IMR-90 (cell line): ENCODE data around the gene ABCA8. TPM values are rescaled to one million over a fixed set of nuclear protein-coding genes. Genes with fewer than 3 reads are reported as not detected.

Experiments used
- ATAC-seq: fragments of 200-7000 bp; cut with Tn5 transposase; 2 replicates; pipeline ENCODE4 v1.9.1; 2020; ENCODE audit warnings: low read depth, mild to moderate bottlenecking, moderate library complexity
- BruUV-seq: library from RNA; stranded (reverse); fragments of 400-500 nt; replicated peaks from 2 replicates; lab custom pipeline; 2021; lab: Mats Ljungman, UMichigan
- CTCF ChIA-PET: fragments of 300-600 bp; formaldehyde crosslinking; extraction: SDS; loops from one replicate; lab custom pipeline; 2021; ENCODE audit warnings: antibody characterized with exemption; lab: Yijun Ruan, JAX
- POLR2A ChIA-PET: fragments of 300-600 bp; sonication (Branson Sonifier 250); formaldehyde crosslinking; loops from one replicate; lab custom pipeline; 2022; ENCODE audit warnings: antibody characterized with exemption; ENCODE audit not compliant: unreplicated experiment; lab: Charles Lee
- DNase-seq: peaks from one replicate; pipeline ENCODE4 v3.0.0; 2013
- H2AFZ ChIP-seq: replicated peaks from 2 replicates; pipeline ENCODE3; 2013; ENCODE audit warnings: low read length, mild to moderate bottlenecking; ENCODE audit not compliant: poor library complexity
- H2AK5ac ChIP-seq: 2 replicates; pipeline ENCODE4 v1.6.1; 2013; ENCODE audit warnings: low read depth, low read length, inconsistent platforms
- H2AK9ac ChIP-seq: replicated peaks from 2 replicates; pipeline ENCODE3; 2013; ENCODE audit warnings: mild to moderate bottlenecking, low read depth, low read length, moderate library complexity; ENCODE audit not compliant: poor library complexity
- H2BK120ac ChIP-seq: 2 replicates; pipeline ENCODE4 v1.6.1; 2013; ENCODE audit warnings: low read depth, low read length, inconsistent platforms
- H2BK15ac ChIP-seq: 3 replicates; pipeline ENCODE4 v1.6.1; 2013; ENCODE audit warnings: low read depth, low read length, inconsistent platforms
- H2BK20ac ChIP-seq: 2 replicates; pipeline ENCODE4 v1.6.1; 2013; ENCODE audit warnings: low read depth, mild to moderate bottlenecking, inconsistent platforms, low read length, moderate library complexity
- H2BK5ac ChIP-seq: 2 replicates; pipeline ENCODE4 v1.6.1; 2013; ENCODE audit warnings: mild to moderate bottlenecking, low read depth, low read length, inconsistent platforms; ENCODE audit not compliant: poor library complexity, severe bottlenecking
- H3K14ac ChIP-seq: replicated peaks from 2 replicates; pipeline ENCODE4 v1.6.1; 2013; ENCODE audit warnings: low read depth, low read length, inconsistent platforms
- H3K18ac ChIP-seq: 2 replicates; pipeline ENCODE4 v1.6.1; 2013; ENCODE audit warnings: low read depth, low read length, control low read depth
- H3K23ac ChIP-seq: 2 replicates; pipeline ENCODE4 v1.6.1; 2013; ENCODE audit warnings: low read depth, low read length, inconsistent platforms
- H3K27ac ChIP-seq: 2 replicates; pipeline ENCODE4 v1.5.1; 2013; ENCODE audit warnings: mild to moderate bottlenecking, control low read depth, low read length; ENCODE audit not compliant: insufficient read depth
- H3K27me3 ChIP-seq: 2 replicates; pipeline ENCODE4 v1.6.1; 2013; ENCODE audit warnings: low read length; ENCODE audit not compliant: control insufficient read depth, insufficient read depth
- H3K36me3 ChIP-seq: 2 replicates; pipeline ENCODE4 v1.6.1; 2013; ENCODE audit warnings: low read length, mixed read lengths; ENCODE audit not compliant: control insufficient read depth, insufficient read depth
- H3K4ac ChIP-seq: 2 replicates; pipeline ENCODE4 v1.6.1; 2013; ENCODE audit warnings: low read depth, low read length, inconsistent platforms
- H3K4me1 ChIP-seq: 2 replicates; pipeline ENCODE4 v1.6.1; 2013; ENCODE audit warnings: low read length, mixed read lengths; ENCODE audit not compliant: control insufficient read depth, insufficient read depth
- H3K4me2 ChIP-seq: 2 replicates; pipeline ENCODE4 v1.6.1; 2013; ENCODE audit warnings: low read depth, mild to moderate bottlenecking, control low read depth, low read length, moderate library complexity
- H3K4me3 ChIP-seq: 2 replicates; pipeline ENCODE4 v1.5.1; 2013; ENCODE audit warnings: low read depth, mild to moderate bottlenecking, control low read depth, low read length, moderate library complexity; ENCODE audit not compliant: insufficient read depth
- H3K56ac ChIP-seq: 2 replicates; pipeline ENCODE4 v1.6.1; 2013; ENCODE audit warnings: low read length, inconsistent platforms; ENCODE audit not compliant: insufficient read depth; ENCODE audit errors: extremely low read depth
- H3K79me1 ChIP-seq, 2 experiments: 2 replicates each; pipeline ENCODE4 v1.6.1; 2013; ENCODE audit warnings: low read length in 2 of 2, inconsistent platforms in 1 of 2, low read depth in 1 of 2
- H3K9ac ChIP-seq: 2 replicates; pipeline ENCODE4 v1.6.1; 2013; ENCODE audit warnings: low read depth, low read length, control low read depth
- H3K9me1 ChIP-seq: 2 replicates; pipeline ENCODE4 v1.6.1; 2013; ENCODE audit warnings: low read length, inconsistent platforms; ENCODE audit not compliant: insufficient read depth
- H3K9me3 ChIP-seq: 2 replicates; pipeline ENCODE4 v1.6.1; 2013; ENCODE audit warnings: low read length; ENCODE audit not compliant: control insufficient read depth, insufficient read depth
- H4K20me1 ChIP-seq: 2 replicates; pipeline ENCODE4 v1.6.1; 2013; ENCODE audit warnings: low read length, inconsistent platforms; ENCODE audit not compliant: insufficient read depth
- H4K5ac ChIP-seq: 2 replicates; pipeline ENCODE4 v1.6.1; 2013; ENCODE audit warnings: mild to moderate bottlenecking, low read depth, low read length, control low read depth
- H4K8ac ChIP-seq, 2 experiments: 2 replicates each; pipeline ENCODE4 v1.6.1; 2013; ENCODE audit warnings: low read depth in 2 of 2, low read length in 2 of 2, control low read depth in 1 of 2, inconsistent platforms in 1 of 2
- H4K91ac ChIP-seq: 2 replicates; pipeline ENCODE4 v1.6.1; 2013; ENCODE audit warnings: low read depth, low read length, inconsistent platforms; ENCODE audit not compliant: insufficient read depth
- BHLHE40 ChIP-seq: fragments of 150-350 bp; IDR thresholded peaks from 2 replicates; pipeline ENCODE4 v1.6.1; 2016; ENCODE audit warnings: mild to moderate bottlenecking, low read depth, low read length
- SMC3 ChIP-seq: fragments of 150-350 bp; IDR thresholded peaks from 2 replicates; pipeline ENCODE4 v1.6.1; 2016; ENCODE audit warnings: low read depth, mild to moderate bottlenecking, antibody characterized with exemption, low read length, moderate library complexity
- WGBS, 2 experiments: methylation state at CpG; one replicate each; pipeline versions ENCODE4 v1.1.5 to v1.1.7; 2013; ENCODE audit warnings: missing lambda C conversion rate in 2 of 2; ENCODE audit not compliant: insufficient read length in 1 of 2; ENCODE audit errors: extremely low coverage in 2 of 2; 5-methylcytosine and 5-hydroxymethylcytosine counted together
- dilution Hi-C: fragments of 300-500 bp; cut with HindIII; formaldehyde crosslinking; loops from one replicate; pipeline ENCODE4 v1.14.3; 2018; ENCODE audit warnings: low sequenced_read_pairs; ENCODE audit not compliant: unreplicated experiment
- in situ Hi-C: fragments of 300-500 bp; cut with MboI; formaldehyde crosslinking; loops from 3 replicates; pipeline ENCODE4 v1.14.3; 2019; ENCODE audit warnings: low sequenced_read_pairs, inconsistent platforms, mixed read lengths
- intact Hi-C: fragments of 100-400 bp; cut with micrococcal nuclease; formaldehyde crosslinking; loops from 2 replicates; pipeline ENCODE4 v1.10.0; 2022
- polyA plus RNA-seq, 3 experiments: library from polyadenylated mRNA; depleted of rRNA; stranded (reverse); fragments of >200 nt; gene quantifications; 2 replicates each; pipeline ENCODE4 v1.2.3, GENCODE V29; 2012; ENCODE audit warnings: low replicate concordance in 1 of 3
- total RNA-seq: library from RNA; depleted of rRNA; stranded (reverse); fragments of >200 nt; gene quantifications from 2 replicates; pipeline ENCODE4 v1.2.3, GENCODE V29; 2012

ABCA8 gene
- total and polyA plus RNA-seq, 2 of the 4 experiments (the other 2 are of a cell fraction): 1.8 TPM

DNA sequence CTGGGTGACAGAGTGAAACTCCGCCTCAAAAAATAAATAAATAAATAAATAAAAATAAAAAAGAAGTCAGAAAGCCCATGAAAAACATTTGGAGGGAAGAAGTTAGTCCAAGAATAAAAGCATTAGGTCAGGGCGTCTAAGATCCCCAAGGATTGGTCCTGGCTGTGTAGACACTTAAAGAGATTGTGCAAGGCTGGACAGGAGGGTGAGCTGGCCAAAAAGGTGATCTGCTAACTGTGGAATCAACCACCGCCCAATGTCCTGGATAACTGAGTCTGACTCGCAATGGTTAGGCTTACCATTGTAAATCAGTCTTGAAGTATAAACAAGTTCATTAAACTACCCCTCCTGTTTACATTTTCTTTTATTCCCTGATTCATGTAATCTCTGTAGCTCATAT is 8.8 kb upstream of the ABCA8 start:
- CTCF ChIA-PET: no interaction called here
- peak; percentile 10 for DNase-seq
- 100% methylated on average over 1 of the region's 4 CpGs; no CpG with 5 or more reads in 1 of the 2 experiments for WGBS, 2 experiments

More for the DNA sequence above, 8.8 kb upstream of the ABCA8 start:
- H4K91ac ChIP-seq: no peak overlapping the region
- H3K9me1 ChIP-seq: no peaks in the 10 kb centered on the region
- dilution Hi-C loops (no loop called here), in situ Hi-C loops (no loop called here), intact Hi-C loops (no loop called here)
- H4K20me1 ChIP-seq: no peaks in the 10 kb centered on the region
- H2AK9ac ChIP-seq: no peak overlapping the region
- no TSS peak for BruUV-seq
- ATAC-seq: no peak
- no peaks in the 10 kb centered on the region for H3K36me3 ChIP-seq
- no peak overlapping the region for H3K4me3 ChIP-seq
- no peaks in the 10 kb centered on the region for H3K79me1 ChIP-seq
- no peak overlapping the region for H2BK120ac ChIP-seq
- H3K18ac ChIP-seq: no peak overlapping the region
- no peak overlapping the region for H3K27ac ChIP-seq
- H2AFZ ChIP-seq: no peak overlapping the region
- no peaks in the 10 kb centered on the region for H3K4me1 ChIP-seq
- H3K14ac ChIP-seq: no peak overlapping the region
- H3K4me2 ChIP-seq: no peak overlapping the region
- no peak overlapping the region for H3K23ac ChIP-seq
- no peaks in the 10 kb centered on the region for H3K27me3 ChIP-seq
- H3K9me3 ChIP-seq: no peaks in the 10 kb centered on the region
- H3K9ac ChIP-seq: no peak overlapping the region
- H3K56ac ChIP-seq: no peak overlapping the region
- no peak overlapping the region for H4K8ac ChIP-seq
- no peak overlapping the region for H2AK5ac ChIP-seq
- POLR2A ChIA-PET: no interaction called here
- H3K4ac ChIP-seq: no peak overlapping the region
- H4K5ac ChIP-seq: no peak overlapping the region
- H2BK15ac ChIP-seq: no peak overlapping the region
- no peak overlapping the region for H2BK20ac ChIP-seq
- no peak overlapping the region for H2BK5ac ChIP-seq
- no peak for TF ChIP-seq SMC3
- TF ChIP-seq BHLHE40: no peak
